ENCODE data around the gene RGMB.

Gene RGMB

DNA sequence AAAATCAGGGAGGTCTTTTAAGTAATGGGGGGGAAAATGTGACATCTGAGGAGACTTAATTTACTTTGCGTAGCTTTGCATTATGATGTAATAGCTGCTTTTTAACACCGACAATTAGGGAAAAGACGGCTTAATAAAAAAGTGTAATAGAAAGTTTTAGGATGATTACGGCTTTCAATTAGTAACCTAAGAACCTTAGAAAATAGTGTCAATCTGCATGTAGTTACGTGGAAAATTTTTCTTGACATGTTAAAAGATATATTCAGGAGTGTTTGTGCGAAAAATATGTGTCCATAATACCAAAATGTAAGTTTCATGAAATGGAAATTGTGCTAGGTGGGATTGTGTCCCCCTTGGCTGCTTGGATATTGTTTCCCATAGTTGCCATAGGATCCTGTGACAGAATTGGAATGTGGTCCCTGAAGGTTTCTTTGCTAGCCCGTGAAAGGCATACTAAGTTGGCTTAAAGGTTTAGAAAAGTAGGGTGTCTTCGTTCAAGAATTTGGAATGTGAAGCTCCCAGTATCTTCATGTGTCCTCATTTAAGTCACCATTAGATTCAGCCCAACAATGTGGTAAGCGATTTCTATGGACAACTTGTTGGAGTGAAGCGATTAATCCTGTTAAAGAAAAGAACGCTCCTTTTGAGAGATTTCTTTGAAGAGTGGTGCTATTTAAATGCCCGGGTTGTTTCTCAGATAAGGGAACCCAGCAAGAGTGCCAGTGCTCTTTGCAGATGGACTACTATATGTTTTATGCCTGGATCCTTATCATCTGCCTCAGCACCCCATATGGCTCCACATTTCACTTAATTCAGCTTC lies 2.0 kb downstream of the RGMB start:
- Histone ChIP-seq H3K79me2 (ENCODE audit: insufficient read depth, low read depth) (peaks cover 61% of the 10 kb centered on the region), H3K27ac (peak overlapping the region; percentile 88; the same call in 1 of the 2 replicates)

DNA sequence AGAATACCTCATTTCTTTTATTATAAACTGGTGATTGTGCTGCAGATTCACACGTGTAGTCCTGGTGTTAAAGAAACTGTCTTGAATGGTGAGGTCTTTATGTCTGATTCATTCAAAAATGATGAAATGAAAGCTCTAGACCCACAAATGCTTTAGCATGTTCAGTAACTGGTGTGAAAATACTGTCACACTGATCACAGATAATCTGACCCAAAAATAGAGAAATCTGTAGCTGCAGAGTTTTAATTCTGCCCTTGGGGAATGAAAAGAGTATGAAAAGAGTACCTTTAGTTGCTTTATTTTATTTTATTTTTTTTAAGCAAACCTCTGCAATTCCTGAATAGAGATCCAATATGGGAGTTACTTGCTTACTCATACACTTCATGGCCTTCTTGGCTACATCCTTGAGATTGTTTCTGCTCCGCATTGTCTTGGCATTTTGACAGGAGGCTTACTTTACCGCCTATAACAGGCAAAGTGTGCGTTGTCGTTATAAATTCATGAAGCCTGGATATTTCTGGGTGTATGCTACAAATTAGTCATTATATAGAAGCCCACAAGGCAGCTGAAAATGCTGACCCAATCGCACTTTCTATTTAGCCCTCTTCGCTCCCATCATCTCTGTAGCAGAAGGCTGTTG lies 2.7 kb downstream of the RGMB start:
- Histone ChIP-seq H3K27me3 (ENCODE audit: insufficient read depth, low read depth) (no peaks in the 10 kb centered on the region), H2AFZ (ENCODE audit: low read depth) (no peak overlapping the region), H3K27ac (no peak overlapping the region), H3K4me2 (peak overlapping the region; percentile 58), H4K20me1 (ENCODE audit: insufficient read depth) (peaks cover 47% of the 10 kb centered on the region), H3K4me1 (ENCODE audit: low read depth, poor library complexity, severe bottlenecking) (peaks cover 58% of the 10 kb centered on the region), H3K36me3 (ENCODE audit: insufficient read depth) (no peaks in the 10 kb centered on the region), H3K4me3 (IDR thresholded peaks at IDR 0.05; ENCODE audit: insufficient read depth, low read depth, low read length) (no peak overlapping the region), H3K79me2 (ENCODE audit: insufficient read depth, low read depth) (peaks cover 68% of the 10 kb centered on the region), H3K9ac (no peak overlapping the region)
- TF ChIP-seq, protein P1, sequence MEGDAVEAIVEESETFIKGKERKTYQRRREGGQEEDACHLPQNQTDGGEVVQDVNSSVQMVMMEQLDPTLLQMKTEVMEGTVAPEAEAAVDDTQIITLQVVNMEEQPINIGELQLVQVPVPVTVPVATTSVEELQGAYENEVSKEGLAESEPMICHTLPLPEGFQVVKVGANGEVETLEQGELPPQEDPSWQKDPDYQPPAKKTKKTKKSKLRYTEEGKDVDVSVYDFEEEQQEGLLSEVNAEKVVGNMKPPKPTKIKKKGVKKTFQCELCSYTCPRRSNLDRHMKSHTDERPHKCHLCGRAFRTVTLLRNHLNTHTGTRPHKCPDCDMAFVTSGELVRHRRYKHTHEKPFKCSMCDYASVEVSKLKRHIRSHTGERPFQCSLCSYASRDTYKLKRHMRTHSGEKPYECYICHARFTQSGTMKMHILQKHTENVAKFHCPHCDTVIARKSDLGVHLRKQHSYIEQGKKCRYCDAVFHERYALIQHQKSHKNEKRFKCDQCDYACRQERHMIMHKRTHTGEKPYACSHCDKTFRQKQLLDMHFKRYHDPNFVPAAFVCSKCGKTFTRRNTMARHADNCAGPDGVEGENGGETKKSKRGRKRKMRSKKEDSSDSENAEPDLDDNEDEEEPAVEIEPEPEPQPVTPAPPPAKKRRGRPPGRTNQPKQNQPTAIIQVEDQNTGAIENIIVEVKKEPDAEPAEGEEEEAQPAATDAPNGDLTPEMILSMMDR (conservative IDR thresholded peaks at IDR 0.05; ENCODE audit: low read depth, low read length): no peak

More for the DNA sequence above, 2.0 kb downstream of the RGMB start:
- H4K20me1 ChIP-seq (ENCODE audit: insufficient read depth): peaks cover 45% of the 10 kb centered on the region
- H3K36me3 ChIP-seq (ENCODE audit: insufficient read depth): no peaks in the 10 kb centered on the region
- H3K4me2 ChIP-seq: peak overlapping the region; percentile 58
- H2AFZ ChIP-seq (ENCODE audit: low read depth): no peak overlapping the region
- H3K4me1 ChIP-seq (ENCODE audit: low read depth, poor library complexity, severe bottlenecking): peaks cover 51% of the 10 kb centered on the region
- H3K9ac ChIP-seq: peak overlapping the region; percentile 87; the same call in 1 of the 2 replicates
- no peaks in the 10 kb centered on the region for H3K27me3 ChIP-seq (ENCODE audit: insufficient read depth, low read depth)
- TF ChIP-seq, protein P1 (conservative IDR thresholded peaks at IDR 0.05; ENCODE audit: low read depth, low read length): no peak
- no peak overlapping the region for H3K4me3 ChIP-seq (IDR thresholded peaks at IDR 0.05; ENCODE audit: insufficient read depth, low read depth, low read length)

DNA sequence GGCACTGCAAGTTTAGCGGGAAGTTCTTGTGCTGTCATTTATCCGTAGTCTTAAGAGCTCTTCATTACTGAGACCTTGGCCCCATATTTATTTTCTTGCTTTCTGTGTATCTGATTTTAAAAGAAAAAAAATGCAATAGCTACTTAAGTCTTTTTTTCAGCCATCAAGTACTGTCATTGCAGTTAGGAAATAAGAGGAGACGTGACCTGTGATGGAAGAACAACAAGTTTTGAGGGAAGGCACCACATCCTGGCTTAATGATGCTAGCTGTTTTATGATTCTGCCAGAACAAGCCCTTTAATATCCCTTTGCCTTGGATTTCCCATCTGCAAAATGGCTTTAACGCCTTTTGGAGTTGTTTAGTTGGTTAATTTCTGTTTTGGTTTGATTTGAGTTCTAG lies 3.8 kb downstream of the RGMB start:
- Histone ChIP-seq H2AFZ (ENCODE audit: low read depth) (no peak overlapping the region), H3K4me3 (IDR thresholded peaks at IDR 0.05; ENCODE audit: insufficient read depth, low read depth, low read length) (no peak overlapping the region), H3K4me2 (no peak overlapping the region), H3K36me3 (ENCODE audit: insufficient read depth) (peaks cover 6% of the 10 kb centered on the region; the same call in 1 of the 2 replicates), H4K20me1 (ENCODE audit: insufficient read depth) (peaks cover 47% of the 10 kb centered on the region), H3K79me2 (ENCODE audit: insufficient read depth, low read depth) (peaks cover 77% of the 10 kb centered on the region), H3K27ac (no peak overlapping the region), H3K9ac (no peak overlapping the region), H3K4me1 (ENCODE audit: low read depth, poor library complexity, severe bottlenecking) (peaks cover 58% of the 10 kb centered on the region), H3K27me3 (ENCODE audit: insufficient read depth, low read depth) (no peaks in the 10 kb centered on the region)
- TF ChIP-seq, protein P1 (conservative IDR thresholded peaks at IDR 0.05; ENCODE audit: low read depth, low read length): no peak

DNA sequence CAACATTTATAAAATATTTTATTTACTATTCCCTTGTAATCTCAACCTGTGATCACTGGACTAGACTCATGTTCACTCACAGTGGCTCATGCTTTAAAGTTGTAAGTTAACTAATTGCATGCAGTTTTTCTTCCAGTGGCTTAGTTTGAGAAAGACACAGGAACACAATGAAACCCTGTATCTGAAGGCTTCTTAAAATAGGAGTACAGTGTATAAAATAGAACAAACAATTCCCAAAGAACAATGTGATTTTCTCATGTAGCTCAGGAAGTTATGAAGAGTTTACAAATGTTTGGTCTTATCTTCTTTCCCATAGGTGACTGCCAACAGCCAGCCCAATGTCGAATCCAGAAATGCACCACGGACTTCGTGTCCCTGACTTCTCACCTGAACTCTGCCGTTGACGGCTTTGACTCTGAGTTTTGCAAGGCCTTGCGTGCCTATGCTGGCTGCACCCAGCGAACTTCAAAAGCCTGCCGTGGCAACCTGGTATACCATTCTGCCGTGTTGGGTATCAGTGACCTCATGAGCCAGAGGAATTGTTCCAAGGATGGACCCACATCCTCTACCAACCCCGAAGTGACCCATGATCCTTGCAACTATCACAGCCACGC lies 5.9 kb downstream of the RGMB start:
- H3K36me3 ChIP-seq (ENCODE audit: insufficient read depth): peaks cover 6% of the 10 kb centered on the region; the same call in 1 of the 2 replicates
- peaks cover 97% of the 10 kb centered on the region for H3K79me2 ChIP-seq (ENCODE audit: insufficient read depth, low read depth)

More for the DNA sequence above, 5.9 kb downstream of the RGMB start:
- no peak overlapping the region for H2AFZ ChIP-seq (ENCODE audit: low read depth)
- H3K27ac ChIP-seq: no peak overlapping the region
- no peak overlapping the region for H3K9ac ChIP-seq
- TF ChIP-seq, protein P1 (conservative IDR thresholded peaks at IDR 0.05; ENCODE audit: low read depth, low read length): no peak
- H3K4me1 ChIP-seq (ENCODE audit: low read depth, poor library complexity, severe bottlenecking): peaks cover 56% of the 10 kb centered on the region
- peaks cover 60% of the 10 kb centered on the region for H4K20me1 ChIP-seq (ENCODE audit: insufficient read depth)
- no peak overlapping the region for H3K4me3 ChIP-seq (IDR thresholded peaks at IDR 0.05; ENCODE audit: insufficient read depth, low read depth, low read length)
- no peak overlapping the region for H3K4me2 ChIP-seq
- H3K27me3 ChIP-seq (ENCODE audit: insufficient read depth, low read depth): no peaks in the 10 kb centered on the region

All from KMS-11 (cell line).